ENCODE measurements around the gene FOXD4L1.
"Not testable (repeated sequence)": the region's sequence is repeated elsewhere in the genome, so short reads cannot be mapped to it uniquely, and the experiment has no call there.

- TF ChIP-seq POLR2AphosphoS5 (IDR thresholded peaks at IDR 0.05; ENCODE audit: borderline replicate concordance, low read depth, low read length); EZH2 (IDR thresholded peaks at IDR 0.05); FOXP2 (optimal IDR thresholded peaks at IDR 0.05; ENCODE audit: control extremely low read depth, extremely low read length, insufficient read depth): not testable (repeated sequence)
These were observed 1.9 kb upstream of the FOXD4L1 start for GRCh38 chr2:113496527-113496926.

Measured in SK-N-MC (cell line).